ENCODE data around the gene INPP4B. TPM values are rescaled to one million over a fixed set of nuclear protein-coding genes. Genes with fewer than 3 reads are reported as not detected.

Gene INPP4B
- total RNA-seq, 1 experiment from 2014 or later = 14.3 TPM

- ATAC-seq (no peak), DNase-seq (ENCODE audit: low read depth, low spot score) (no peak)
- Histone ChIP-seq H3K4me3 (replicated peaks in 1 of 2; ENCODE audit: low read depth in 1 of 2, low read length in 2 of 2) (no peak overlapping the region), H3K36me3 (ENCODE audit: control insufficient read depth in 1 of 2, insufficient read depth in 2 of 2, low read length in 2 of 2) (no peaks in the 10 kb centered on the region), H3K27me3 (ENCODE audit: insufficient read depth, low read length) (no peaks in the 10 kb centered on the region), H3K9me3 (ENCODE audit: control insufficient read depth in 1 of 2, insufficient read depth in 1 of 2, low read depth in 1 of 2, low read length in 2 of 2) (peaks cover 0 to 3% of the 10 kb centered on the region in 2 experiments; a peak in 1 of 4 replicates), H2AFZ (ENCODE audit: low read depth, low read length, poor library complexity, severe bottlenecking) (no peak overlapping the region), H3K9ac (ENCODE audit: low read length) (no peak overlapping the region), H3K4me2 (ENCODE audit: low read length) (no peak overlapping the region), H3K27ac (ENCODE audit: low read depth, low read length) (no peak overlapping the region), H3K79me2 (ENCODE audit: insufficient read depth, low read length) (no peaks in the 10 kb centered on the region), H3K4me1 (ENCODE audit: control insufficient read depth in 1 of 2, insufficient read depth in 2 of 2, low read length in 2 of 2) (no peaks in the 10 kb centered on the region), H3K9me2 (ENCODE audit: insufficient read depth) (no peaks in the 10 kb centered on the region), H4K20me1 (ENCODE audit: insufficient read depth) (no peaks in the 10 kb centered on the region)
- ChIA-PET RAD21 (ENCODE audit: low non-redundant PET in 1 of 2, low total read pairs in 2 of 2, uncharacterized antibody in 2 of 2, unreplicated experiment in 2 of 2) (no interaction called here), POLR2A (no interaction called here), CTCF (no interaction called here)
- TF ChIP-seq YY1 (IDR thresholded peaks at IDR 0.05; ENCODE audit: extremely low read depth, insufficient replicate concordance, low read depth, low read length) (no peak), MAX (IDR thresholded peaks at IDR 0.05) (no peak), RAD21 (IDR thresholded peaks at IDR 0.05; ENCODE audit: low read depth) (no peak), JUND (IDR thresholded peaks at IDR 0.05) (no peak), CBX3 (IDR thresholded peaks at IDR 0.05; ENCODE audit: low read depth) (no peak), SIN3A (IDR thresholded peaks at IDR 0.05; ENCODE audit: low read depth) (no peak), SRF (IDR thresholded peaks at IDR 0.05; ENCODE audit: low read depth) (no peak), ELF1 (IDR thresholded peaks at IDR 0.05; ENCODE audit: borderline replicate concordance, low read depth) (no peak), ZBTB33 (IDR thresholded peaks at IDR 0.05; ENCODE audit: extremely low read depth, insufficient replicate concordance, low read length) (no peak), CEBPB (IDR thresholded peaks at IDR 0.05; ENCODE audit: low read depth) (no peak), SP1 (IDR thresholded peaks at IDR 0.05; ENCODE audit: low read depth) (no peak), TCF7L2 (IDR thresholded peaks at IDR 0.05; ENCODE audit: borderline replicate concordance, extremely low read depth, insufficient read depth, insufficient read length) (no peak), EZH2 (IDR thresholded peaks at IDR 0.05) (no peak), ZNF274 (IDR thresholded peaks at IDR 0.05; ENCODE audit: low read depth, low read length) (no peak), FOSL1 (IDR thresholded peaks at IDR 0.05; ENCODE audit: low read depth) (no peak), EGR1 (IDR thresholded peaks at IDR 0.05; ENCODE audit: low read depth) (no peak), POLR2AphosphoS5 (IDR thresholded peaks at IDR 0.05; ENCODE audit: low read depth, low read length) (no peak), EZH2phosphoT487 (IDR thresholded peaks at IDR 0.05; ENCODE audit: borderline replicate concordance) (no peak), CTCF (IDR thresholded peaks at IDR 0.05 in 2 of 3, conservative IDR thresholded peaks at IDR 0.05 in 1 of 3; ENCODE audit: borderline replicate concordance in 1 of 3, insufficient read depth in 1 of 3, low read depth in 2 of 3, low read length in 2 of 3) (no peak), POLR2A (IDR thresholded peaks at IDR 0.05; ENCODE audit: borderline replicate concordance, extremely low read depth, insufficient read depth, insufficient read length) (no peak)
- BruUV-seq (replicated peaks) = no TSS peak
- intact Hi-C loops (cut with micrococcal nuclease) = no loop called here
Measured at GRCh38 chr4:141995056-141995455, 851.0 kb downstream of the INPP4B start.
